ENCODE data around the gene AMN.
"Not testable (repeated sequence)": the region's sequence is repeated elsewhere in the genome, so short reads cannot be mapped to it uniquely, and the experiment has no call there.

The AMN gene

GRCh38 chr14:102911991-102912761 is 10.3 kb upstream of the AMN start:
- DNase-seq (ENCODE audit: low spot score) = no peak

- DNase-seq (ENCODE audit: low spot score) = no peak
These were observed 8.9 kb upstream of the AMN start for GRCh38 chr14:102913341-102914211.

GRCh38 chr14:102914474-102915291 is 7.8 kb upstream of the AMN start:
- DNase-seq (ENCODE audit: low spot score) = no peak

DNA sequence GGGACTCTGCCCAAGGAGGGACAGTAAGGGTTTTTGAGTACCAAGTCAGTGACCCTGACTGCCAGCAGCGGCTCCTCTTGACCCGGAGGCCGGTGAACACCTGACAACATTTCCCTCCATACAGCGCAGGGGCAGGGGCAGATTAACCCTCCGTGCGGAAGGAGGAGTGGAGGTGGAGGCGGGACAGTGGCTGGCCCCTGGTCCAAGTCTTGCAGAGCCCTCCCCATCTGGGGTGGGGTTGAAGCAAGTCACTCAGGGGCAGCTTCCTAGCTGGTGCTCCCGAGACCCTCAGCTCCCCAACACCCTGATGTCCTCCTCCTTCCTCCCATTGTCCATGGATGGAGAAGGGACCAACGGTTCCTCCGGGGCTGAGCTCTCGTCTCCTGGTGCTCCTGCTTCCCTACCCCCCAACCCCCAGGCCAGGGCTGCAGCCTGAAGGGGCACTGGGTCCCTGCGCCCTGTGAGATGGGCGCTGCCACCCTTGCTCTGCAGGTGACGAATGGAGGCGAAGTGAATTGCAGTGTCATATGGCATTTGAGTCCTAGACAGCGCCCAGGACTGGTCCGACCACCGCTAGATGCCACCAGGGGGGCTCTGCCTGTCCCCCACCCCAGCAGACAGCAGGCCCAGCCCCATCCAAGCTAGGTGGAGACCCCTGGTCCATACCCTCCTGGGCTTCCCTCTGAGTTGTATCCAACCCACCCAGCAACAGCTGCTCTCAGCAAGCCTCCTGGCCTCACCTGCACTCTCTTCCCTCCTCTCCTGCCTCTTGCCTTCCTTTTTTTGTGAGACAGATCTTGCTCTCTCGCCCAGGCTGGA is 7.0 kb upstream of the AMN start:
- no peak for DNase-seq (ENCODE audit: low spot score)

- DNase-seq (ENCODE audit: low spot score) = no peak
These were observed 6.0 kb upstream of the AMN start for GRCh38 chr14:102916347-102917055.

DNA sequence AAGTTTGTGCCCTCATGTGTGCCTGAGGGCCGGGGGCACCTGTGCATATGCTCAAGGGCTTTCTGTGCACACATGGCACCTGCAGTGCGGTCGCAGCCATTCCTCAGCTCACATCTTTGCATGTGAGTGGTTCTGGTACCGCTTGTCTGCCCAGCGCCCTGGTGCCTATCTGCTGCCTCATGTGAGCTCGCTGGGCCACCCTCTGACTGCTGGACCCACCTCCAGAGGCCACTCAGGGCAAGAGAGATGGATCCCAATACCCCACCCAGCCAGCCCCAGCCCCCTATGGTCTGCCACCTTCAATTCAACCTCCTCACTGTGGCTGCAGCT is 5.4 kb upstream of the AMN start:
- DNase-seq (ENCODE audit: low spot score) = no peak

- DNase-seq (ENCODE audit: low spot score) = no peak
These were observed 4.8 kb upstream of the AMN start for GRCh38 chr14:102917469-102918211.

GRCh38 chr14:102918438-102918837 is 4.0 kb upstream of the AMN start:
- DNase-seq (ENCODE audit: low spot score) = no peak

- no peak for DNase-seq (ENCODE audit: low spot score)
These were observed 2.0 kb upstream of the AMN start for GRCh38 chr14:102920273-102920997.

DNA sequence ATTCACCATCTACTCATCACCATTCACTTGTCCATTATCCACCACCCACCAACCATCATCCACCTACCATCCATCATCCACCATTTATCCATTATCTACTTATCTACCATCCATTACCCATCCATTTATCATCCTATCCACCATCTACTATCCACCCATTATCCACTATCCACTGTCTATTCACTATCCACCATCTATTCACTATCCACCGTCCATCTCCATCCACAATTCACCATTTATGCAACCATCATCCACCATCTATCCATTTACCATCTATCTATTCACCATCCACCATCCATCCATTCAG is 1.5 kb upstream of the AMN start:
- DNase-seq (ENCODE audit: low spot score) = no peak

- no peak for DNase-seq (ENCODE audit: low spot score)
These were observed 900 bp downstream of the AMN start for GRCh38 chr14:102923201-102923924.

- no peak for DNase-seq (ENCODE audit: low spot score)
These were observed 1.5 kb downstream of the AMN start for GRCh38 chr14:102923925-102924486.

DNA sequence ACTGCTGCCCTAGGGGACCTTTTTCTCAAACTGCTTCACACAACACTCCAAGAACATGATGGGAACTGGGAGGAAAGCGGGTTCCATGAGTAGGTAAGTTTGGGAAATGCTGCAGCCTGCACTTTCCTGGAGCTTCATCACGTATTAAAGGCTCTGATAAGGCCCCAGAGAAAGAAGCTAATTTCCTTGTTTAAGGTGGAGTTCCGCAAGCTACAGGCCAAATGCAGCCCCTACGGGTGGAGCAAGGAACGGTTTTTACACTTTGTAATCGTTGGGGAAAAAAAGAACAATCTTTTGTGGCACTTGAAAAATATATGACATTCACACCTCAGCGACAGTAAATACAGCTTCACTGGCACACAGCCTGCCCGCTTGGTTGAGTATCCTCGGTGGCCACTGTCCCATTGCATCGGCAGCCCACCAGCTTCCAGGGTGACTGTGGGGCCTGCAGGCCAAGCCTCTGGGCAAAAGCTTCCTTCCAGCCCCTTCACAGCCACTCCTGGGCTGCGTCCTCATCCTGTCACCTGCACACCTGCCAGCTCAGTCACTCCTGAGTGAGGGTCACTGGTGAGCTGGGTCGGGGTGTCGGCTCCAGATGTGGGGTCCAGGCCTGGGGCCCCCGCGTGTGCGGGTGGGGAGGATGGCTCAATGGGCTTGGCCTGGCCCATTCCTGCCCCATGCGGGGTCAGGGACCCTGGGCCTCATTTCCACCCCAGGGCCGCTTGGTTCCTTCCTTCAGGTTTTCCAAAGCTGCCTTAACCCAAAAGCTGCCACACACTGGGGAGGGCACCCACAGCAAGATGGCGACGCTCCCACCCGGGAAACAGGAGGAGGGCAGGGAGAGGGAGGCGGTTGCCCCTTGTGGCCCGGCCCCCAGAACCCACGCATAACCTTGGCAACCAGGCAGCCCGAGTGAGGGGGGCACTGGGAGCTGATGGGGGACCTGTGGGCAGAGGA is 2.4 kb downstream of the AMN start:
- DNase-seq (ENCODE audit: low spot score) = no peak

DNA sequence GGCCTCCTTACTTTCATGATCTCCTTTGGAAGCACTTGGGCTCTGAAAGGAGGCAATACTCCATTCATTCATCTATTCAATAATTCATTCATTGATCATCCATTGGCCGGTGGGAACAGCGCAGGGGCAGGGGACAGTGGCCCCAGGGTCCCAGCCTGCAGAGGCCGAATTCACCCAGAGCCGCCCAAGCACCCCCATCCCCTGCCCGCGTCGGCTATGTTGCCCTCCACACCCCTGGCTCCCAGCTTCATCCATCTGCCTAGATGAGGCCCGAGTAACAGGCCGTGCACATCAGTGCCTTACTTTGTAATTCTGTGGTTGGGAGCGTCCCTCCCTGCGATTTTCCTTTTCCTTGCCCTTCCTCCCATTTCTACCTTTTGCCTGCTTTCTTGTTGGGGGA is 3.2 kb downstream of the AMN start:
- DNase-seq (ENCODE audit: low spot score) = no peak

GRCh38 chr14:102926104-102926503 is 3.6 kb downstream of the AMN start:
- DNase-seq (ENCODE audit: low spot score) = no peak

GRCh38 chr14:102926840-102927239 is 4.4 kb downstream of the AMN start:
- DNase-seq (ENCODE audit: low spot score) = not testable (repeated sequence)

DNA sequence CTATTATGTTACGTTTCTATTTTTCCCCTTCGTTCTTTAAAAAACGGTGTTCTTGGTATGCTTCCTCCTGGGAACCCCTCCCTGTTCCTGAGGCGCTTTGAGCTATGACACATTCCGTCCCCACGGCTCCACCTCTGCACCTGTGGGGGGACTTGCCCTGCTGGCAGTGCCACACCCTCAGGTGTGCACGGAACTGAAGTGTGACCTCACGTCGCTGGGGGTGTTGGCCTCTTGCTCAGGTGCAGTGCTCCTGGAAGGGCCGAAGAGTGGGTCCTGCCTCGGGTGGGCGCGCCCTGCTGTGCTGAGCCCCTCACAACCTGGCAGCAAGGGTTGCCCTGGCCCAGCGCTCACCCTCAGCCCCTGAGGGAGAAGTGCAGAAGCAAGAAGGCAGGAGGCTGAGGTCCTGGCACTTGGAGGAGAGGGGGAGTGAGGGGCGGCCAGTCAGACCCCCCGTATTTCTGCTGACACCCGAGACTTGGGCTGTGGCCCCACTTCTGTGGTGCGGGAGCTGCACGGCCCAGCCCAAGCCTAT is 4.9 kb downstream of the AMN start:
- DNase-seq (ENCODE audit: low spot score) = peak; percentile 87
